Chondrocyte (in vitro differentiated cells): ENCODE data around the gene CCBE1. TPM values are rescaled to one million over a fixed set of nuclear protein-coding genes. Genes with fewer than 3 reads are reported as not detected.

Source experiments
- DNase-seq: peaks from one replicate; pipeline ENCODE4 v3.0.0; 2021; ENCODE audit warnings: mixed read lengths, low spot score
- H3K27ac Mint-ChIP-seq: one replicate; pipeline ENCODE4 v1.8.0; 2021; ENCODE audit warnings: mild to moderate bottlenecking, moderate library complexity, mixed read lengths; ENCODE audit not compliant: unreplicated experiment
- H3K27me3 Mint-ChIP-seq: 2 replicates; pipeline ENCODE4 v1.8.0; 2021; ENCODE audit warnings: low read depth, mixed read lengths
- H3K36me3 Mint-ChIP-seq: 2 replicates; pipeline ENCODE4 v1.8.0; 2021; ENCODE audit warnings: low read depth, mixed read lengths
- H3K4me1 Mint-ChIP-seq: 2 replicates; pipeline ENCODE4 v1.8.0; 2021; ENCODE audit warnings: low read depth, mild to moderate bottlenecking, mixed read lengths
- H3K4me3 Mint-ChIP-seq: one replicate; pipeline ENCODE4 v1.8.0; 2021; ENCODE audit warnings: mild to moderate bottlenecking, moderate library complexity, mixed read lengths; ENCODE audit not compliant: unreplicated experiment
- H3K9me3 Mint-ChIP-seq: 2 replicates; pipeline ENCODE4 v1.8.0; 2021; ENCODE audit warnings: low read depth, mixed read lengths
- CTCF ChIP-seq: fragments of 200-600 bp; sonication (generic); IDR thresholded peaks from 2 replicates; pipeline ENCODE4 v1.5.0; 2021; ENCODE audit warnings: antibody characterized with exemption, mild to moderate bottlenecking, moderate library complexity
- total RNA-seq: library from RNA; stranded (reverse); gene quantifications from 3 replicates; pipeline ENCODE4 v1.2.1, GENCODE V29; 2021

The CCBE1 gene
- total RNA-seq, 1 donor from 2014 or later = 0.72 TPM

GRCh38 chr18:59661891-59662701 lies 35.1 kb downstream of the CCBE1 start:
- Mint-ChIP-seq H3K27ac (no peak overlapping the region), H3K4me1 (peaks cover 37% of the 10 kb centered on the region), H3K9me3 (no peaks in the 10 kb centered on the region), H3K36me3 (no peaks in the 10 kb centered on the region), H3K27me3 (peaks cover 1% of the 10 kb centered on the region), H3K4me3 (no peak overlapping the region)
- no peak for TF ChIP-seq CTCF
- DNase-seq = no peak

GRCh38 chr18:59660786-59661743 lies 36.2 kb downstream of the CCBE1 start:
- DNase-seq = no peak
- peaks cover 1% of the 10 kb centered on the region for H3K27me3 Mint-ChIP-seq
- no peak overlapping the region for H3K4me3 Mint-ChIP-seq
- H3K4me1 Mint-ChIP-seq = peaks cover 37% of the 10 kb centered on the region
- H3K9me3 Mint-ChIP-seq = no peaks in the 10 kb centered on the region
- no peak overlapping the region for H3K27ac Mint-ChIP-seq
- no peak for TF ChIP-seq CTCF
- no peaks in the 10 kb centered on the region for H3K36me3 Mint-ChIP-seq

GRCh38 chr18:59660366-59660765 lies 36.9 kb downstream of the CCBE1 start:
- H3K4me1 Mint-ChIP-seq = peaks cover 31% of the 10 kb centered on the region
- TF ChIP-seq CTCF = no peak
- H3K27me3 Mint-ChIP-seq = peaks cover 1% of the 10 kb centered on the region
- no peaks in the 10 kb centered on the region for H3K36me3 Mint-ChIP-seq
- DNase-seq = no peak
- no peak overlapping the region for H3K27ac Mint-ChIP-seq
- H3K4me3 Mint-ChIP-seq = no peak overlapping the region
- no peaks in the 10 kb centered on the region for H3K9me3 Mint-ChIP-seq

DNA sequence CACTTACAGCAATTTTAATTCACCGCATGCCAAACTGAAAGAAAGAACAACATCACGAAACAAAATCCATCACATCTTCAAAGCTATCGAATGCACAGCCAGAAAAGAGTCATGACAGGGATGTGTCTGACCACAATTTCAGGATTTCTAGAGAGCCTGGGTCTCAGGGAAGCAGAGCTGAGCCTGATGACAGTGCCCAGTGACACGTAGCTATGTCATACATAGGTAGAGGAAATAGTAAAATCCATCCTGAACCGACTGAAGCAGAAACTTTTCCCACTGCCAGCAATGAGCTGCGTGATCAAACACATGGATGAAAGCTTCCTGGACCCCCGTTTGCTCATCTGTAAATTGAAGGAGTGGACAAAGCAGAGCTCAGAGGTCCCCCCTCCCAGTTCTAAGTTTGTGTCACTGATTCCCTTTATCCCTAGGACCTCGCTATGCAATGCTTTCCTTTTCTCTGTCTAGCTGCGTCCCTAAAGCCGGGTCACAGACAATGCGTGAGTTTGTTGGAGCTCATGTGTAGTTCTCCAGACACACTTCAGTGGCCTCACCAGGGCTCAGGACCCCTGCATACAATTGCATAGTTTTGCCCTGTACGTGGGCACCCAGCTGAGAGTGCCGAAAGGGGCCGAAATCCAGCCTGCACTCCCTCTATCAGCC lies 37.6 kb downstream of the CCBE1 start:
- Mint-ChIP-seq H3K9me3 (no peaks in the 10 kb centered on the region), H3K36me3 (no peaks in the 10 kb centered on the region), H3K4me3 (no peak overlapping the region), H3K27me3 (peaks cover 1% of the 10 kb centered on the region), H3K27ac (no peak overlapping the region), H3K4me1 (peaks cover 31% of the 10 kb centered on the region)
- TF ChIP-seq CTCF = no peak
- no peak for DNase-seq

- Mint-ChIP-seq H3K27me3 (peaks cover 1% of the 10 kb centered on the region), H3K27ac (no peak overlapping the region), H3K36me3 (no peaks in the 10 kb centered on the region), H3K9me3 (no peaks in the 10 kb centered on the region), H3K4me1 (peaks cover 31% of the 10 kb centered on the region), H3K4me3 (no peak overlapping the region)
- DNase-seq = no peak
- no peak for TF ChIP-seq CTCF
These were observed 38.3 kb downstream of the CCBE1 start for GRCh38 chr18:59658941-59659340.
